ENCODE measurements around the gene AGAP1. TPM values are rescaled to one million over a fixed set of nuclear protein-coding genes. Genes with fewer than 3 reads are reported as not detected.
A peak's percentile ranks its signal among the peaks of the same experiment; 100 is the strongest.

Gene AGAP1
- total RNA-seq, 1 donor from 2014 or later = 39.4 TPM

GRCh38 chr2:235508371-235509160, 14.7 kb downstream of the AGAP1 start:
- Mint-ChIP-seq H3K36me3 (ENCODE audit: low read depth, unreplicated experiment) (peaks cover 8% of the 10 kb centered on the region), H3K27ac (ENCODE audit: unreplicated experiment) (no peak overlapping the region), H3K27me3 (ENCODE audit: low read depth, unreplicated experiment) (no peaks in the 10 kb centered on the region), H3K4me1 (ENCODE audit: low read depth, unreplicated experiment) (peaks cover 26% of the 10 kb centered on the region), H3K9me3 (ENCODE audit: unreplicated experiment) (no peaks in the 10 kb centered on the region), H3K4me3 (ENCODE audit: unreplicated experiment) (no peak overlapping the region)
- no peak for FAIRE-seq
- no peaks in the 10 kb centered on the region for H3K36me3 ChIP-seq (ENCODE audit: insufficient read depth, low read length)
- peaks cover 57% of the 10 kb centered on the region for H3K79me2 ChIP-seq (ENCODE audit: insufficient read depth, low read length)
- H3K4me1 ChIP-seq (ENCODE audit: insufficient read depth, low read length) = peaks cover 12% of the 10 kb centered on the region
- no peak overlapping the region for H3K9ac ChIP-seq (ENCODE audit: low read length)
- peaks cover 63% of the 10 kb centered on the region for H4K20me1 ChIP-seq (ENCODE audit: insufficient read depth, low read length)
- H3K27ac ChIP-seq (ENCODE audit: low read depth, low read length) = no peak overlapping the region
- DNase-seq (ENCODE audit: low read depth) = no peak
- H3K4me3 ChIP-seq (ENCODE audit: insufficient read depth, low read depth, low read length) = no peak overlapping the region
- no peak for TF ChIP-seq EZH2 (IDR thresholded peaks at IDR 0.05; ENCODE audit: insufficient read depth, low read length)
- TF ChIP-seq CTCF (IDR thresholded peaks at IDR 0.05; ENCODE audit: insufficient read depth, low read depth, low read length) = no peak
- no peak overlapping the region for H3K4me2 ChIP-seq (ENCODE audit: low read length)
- H3K9me3 ChIP-seq (ENCODE audit: insufficient read depth, low read depth, low read length) = no peaks in the 10 kb centered on the region
- H3K27me3 ChIP-seq (ENCODE audit: insufficient read depth, low read length) = no peaks in the 10 kb centered on the region
- no peak overlapping the region for H2AFZ ChIP-seq (ENCODE audit: low read depth, low read length)

GRCh38 chr2:235510318-235510717, 16.5 kb downstream of the AGAP1 start:
- H3K36me3 ChIP-seq (ENCODE audit: insufficient read depth, low read length) = no peaks in the 10 kb centered on the region
- Mint-ChIP-seq H3K4me1 (ENCODE audit: low read depth, unreplicated experiment) (peaks cover 20% of the 10 kb centered on the region), H3K4me3 (ENCODE audit: unreplicated experiment) (no peak overlapping the region), H3K9me3 (ENCODE audit: unreplicated experiment) (no peaks in the 10 kb centered on the region), H3K36me3 (ENCODE audit: low read depth, unreplicated experiment) (peaks cover 8% of the 10 kb centered on the region), H3K27me3 (ENCODE audit: low read depth, unreplicated experiment) (no peaks in the 10 kb centered on the region), H3K27ac (ENCODE audit: unreplicated experiment) (peak overlapping the region; percentile 11)
- no peak overlapping the region for H3K4me2 ChIP-seq (ENCODE audit: low read length)
- DNase-seq (ENCODE audit: low read depth) (no peak), FAIRE-seq (no peak)
- H2AFZ ChIP-seq (ENCODE audit: low read depth, low read length) = no peak overlapping the region
- H3K9ac ChIP-seq (ENCODE audit: low read length) = no peak overlapping the region
- peaks cover 70% of the 10 kb centered on the region for H4K20me1 ChIP-seq (ENCODE audit: insufficient read depth, low read length)
- H3K27me3 ChIP-seq (ENCODE audit: insufficient read depth, low read length) = no peaks in the 10 kb centered on the region
- no peaks in the 10 kb centered on the region for H3K9me3 ChIP-seq (ENCODE audit: insufficient read depth, low read depth, low read length)
- H3K4me1 ChIP-seq (ENCODE audit: insufficient read depth, low read length) = peaks cover 12% of the 10 kb centered on the region
- TF ChIP-seq CTCF (IDR thresholded peaks at IDR 0.05; ENCODE audit: insufficient read depth, low read depth, low read length) (no peak), EZH2 (IDR thresholded peaks at IDR 0.05; ENCODE audit: insufficient read depth, low read length) (no peak)
- H3K79me2 ChIP-seq (ENCODE audit: insufficient read depth, low read length) = peaks cover 58% of the 10 kb centered on the region
- H3K27ac ChIP-seq (ENCODE audit: low read depth, low read length) = no peak overlapping the region
- H3K4me3 ChIP-seq (ENCODE audit: insufficient read depth, low read depth, low read length) = no peak overlapping the region

GRCh38 chr2:235511187-235511661, 17.4 kb downstream of the AGAP1 start:
- no peaks in the 10 kb centered on the region for H3K36me3 ChIP-seq (ENCODE audit: insufficient read depth, low read length)
- DNase-seq (ENCODE audit: low read depth) (peak; percentile 88), FAIRE-seq (no peak)
- Mint-ChIP-seq H3K9me3 (ENCODE audit: unreplicated experiment) (no peaks in the 10 kb centered on the region), H3K27me3 (ENCODE audit: low read depth, unreplicated experiment) (no peaks in the 10 kb centered on the region), H3K36me3 (ENCODE audit: low read depth, unreplicated experiment) (peaks cover 10% of the 10 kb centered on the region), H3K4me3 (ENCODE audit: unreplicated experiment) (no peak overlapping the region), H3K27ac (ENCODE audit: unreplicated experiment) (peak overlapping the region; percentile 45), H3K4me1 (ENCODE audit: low read depth, unreplicated experiment) (peaks cover 17% of the 10 kb centered on the region)
- no peak overlapping the region for H3K4me3 ChIP-seq (ENCODE audit: insufficient read depth, low read depth, low read length)
- H2AFZ ChIP-seq (ENCODE audit: low read depth, low read length) = no peak overlapping the region
- H3K79me2 ChIP-seq (ENCODE audit: insufficient read depth, low read length) = peaks cover 57% of the 10 kb centered on the region
- H3K4me1 ChIP-seq (ENCODE audit: insufficient read depth, low read length) = peaks cover 12% of the 10 kb centered on the region
- H3K9ac ChIP-seq (ENCODE audit: low read length) = no peak overlapping the region
- no peak overlapping the region for H3K27ac ChIP-seq (ENCODE audit: low read depth, low read length)
- TF ChIP-seq EZH2 (IDR thresholded peaks at IDR 0.05; ENCODE audit: insufficient read depth, low read length) = no peak
- no peak for TF ChIP-seq CTCF (IDR thresholded peaks at IDR 0.05; ENCODE audit: insufficient read depth, low read depth, low read length)
- H4K20me1 ChIP-seq (ENCODE audit: insufficient read depth, low read length) = peaks cover 78% of the 10 kb centered on the region
- no peaks in the 10 kb centered on the region for H3K27me3 ChIP-seq (ENCODE audit: insufficient read depth, low read length)
- H3K4me2 ChIP-seq (ENCODE audit: low read length) = peak overlapping the region; percentile 74
- H3K9me3 ChIP-seq (ENCODE audit: insufficient read depth, low read depth, low read length) = no peaks in the 10 kb centered on the region
